ENCODE results near the gene ITGAX.
"Not testable (repeated sequence)": the region's sequence is repeated elsewhere in the genome, so short reads cannot be mapped to it uniquely, and the experiment has no call there.

ITGAX gene

GRCh38 chr16:31412750-31413149 lies 57.8 kb downstream of the ITGAX start:
- H3K4me3 ChIP-seq (ENCODE audit: low read depth, low read length) = no peak overlapping the region
- no peaks in the 10 kb centered on the region for H3K36me3 ChIP-seq (ENCODE audit: control insufficient read depth, insufficient read depth, low read length)
- H3K9ac ChIP-seq (ENCODE audit: low read length) = no peak overlapping the region
- H3K9me3 ChIP-seq (ENCODE audit: control insufficient read depth, insufficient read depth, low read depth, low read length) = no peaks in the 10 kb centered on the region
- H3K27ac ChIP-seq (ENCODE audit: low read depth, low read length) = no peak overlapping the region
- H3K4me1 ChIP-seq (ENCODE audit: control insufficient read depth, insufficient read depth, low read length) = no peaks in the 10 kb centered on the region
- H3K27me3 ChIP-seq (ENCODE audit: control insufficient read depth, insufficient read depth, low read length) = peaks cover 10% of the 10 kb centered on the region; the same call in 1 of the 2 replicates

- Histone ChIP-seq H3K9ac (ENCODE audit: low read length) (no peak overlapping the region), H3K36me3 (ENCODE audit: control insufficient read depth, insufficient read depth, low read length) (no peaks in the 10 kb centered on the region), H3K27ac (ENCODE audit: low read depth, low read length) (no peak overlapping the region), H3K4me1 (ENCODE audit: control insufficient read depth, insufficient read depth, low read length) (no peaks in the 10 kb centered on the region), H3K9me3 (ENCODE audit: control insufficient read depth, insufficient read depth, low read depth, low read length) (no peaks in the 10 kb centered on the region), H3K4me3 (ENCODE audit: low read depth, low read length) (no peak overlapping the region), H3K27me3 (ENCODE audit: control insufficient read depth, insufficient read depth, low read length) (peaks cover 10% of the 10 kb centered on the region; the same call in 1 of the 2 replicates)
Measured at GRCh38 chr16:31413381-31413780, 58.4 kb downstream of the ITGAX start.

- no peaks in the 10 kb centered on the region for H3K36me3 ChIP-seq (ENCODE audit: control insufficient read depth, insufficient read depth, low read length)
- H3K9ac ChIP-seq (ENCODE audit: low read length) = peak overlapping the region; percentile 11
- peaks cover 10% of the 10 kb centered on the region; the same call in 1 of the 2 replicates for H3K27me3 ChIP-seq (ENCODE audit: control insufficient read depth, insufficient read depth, low read length)
- H3K27ac ChIP-seq (ENCODE audit: low read depth, low read length) = no peak overlapping the region
- H3K4me1 ChIP-seq (ENCODE audit: control insufficient read depth, insufficient read depth, low read length) = no peaks in the 10 kb centered on the region
- H3K9me3 ChIP-seq (ENCODE audit: control insufficient read depth, insufficient read depth, low read depth, low read length) = no peaks in the 10 kb centered on the region
- H3K4me3 ChIP-seq (ENCODE audit: low read depth, low read length) = no peak overlapping the region
Measured at GRCh38 chr16:31413943-31414342, 59.0 kb downstream of the ITGAX start.

GRCh38 chr16:31414706-31415105 lies 59.7 kb downstream of the ITGAX start:
- H3K36me3 ChIP-seq (ENCODE audit: control insufficient read depth, insufficient read depth, low read length) = no peaks in the 10 kb centered on the region
- no peak overlapping the region for H3K27ac ChIP-seq (ENCODE audit: low read depth, low read length)

GRCh38 chr16:31416371-31416770 lies 61.4 kb downstream of the ITGAX start:
- no peaks in the 10 kb centered on the region for H3K9me3 ChIP-seq (ENCODE audit: control insufficient read depth, insufficient read depth, low read depth, low read length)
- H3K4me1 ChIP-seq (ENCODE audit: control insufficient read depth, insufficient read depth, low read length) = no peaks in the 10 kb centered on the region
- no peak overlapping the region for H3K4me3 ChIP-seq (ENCODE audit: low read depth, low read length)
- peaks cover 12% of the 10 kb centered on the region for H3K27me3 ChIP-seq (ENCODE audit: control insufficient read depth, insufficient read depth, low read length)
- no peak overlapping the region for H3K27ac ChIP-seq (ENCODE audit: low read depth, low read length)
- H3K36me3 ChIP-seq (ENCODE audit: control insufficient read depth, insufficient read depth, low read length) = no peaks in the 10 kb centered on the region
- no peak overlapping the region for H3K9ac ChIP-seq (ENCODE audit: low read length)

More at GRCh38 chr16:31414706-31415105, 59.7 kb downstream of the ITGAX start:
- Histone ChIP-seq H3K4me3 (ENCODE audit: low read depth, low read length) (no peak overlapping the region), H3K27me3 (ENCODE audit: control insufficient read depth, insufficient read depth, low read length) (peaks cover 10% of the 10 kb centered on the region; the same call in 1 of the 2 replicates), H3K4me1 (ENCODE audit: control insufficient read depth, insufficient read depth, low read length) (no peaks in the 10 kb centered on the region), H3K9ac (ENCODE audit: low read length) (no peak overlapping the region), H3K9me3 (ENCODE audit: control insufficient read depth, insufficient read depth, low read depth, low read length) (no peaks in the 10 kb centered on the region)

GRCh38 chr16:31417036-31417435 lies 62.1 kb downstream of the ITGAX start:
- not testable (repeated sequence) for H3K27ac ChIP-seq (ENCODE audit: low read depth, low read length); H3K9me3 ChIP-seq (ENCODE audit: control insufficient read depth, insufficient read depth, low read depth, low read length); H3K36me3 ChIP-seq (ENCODE audit: control insufficient read depth, insufficient read depth, low read length); H3K9ac ChIP-seq (ENCODE audit: low read length); H3K4me1 ChIP-seq (ENCODE audit: control insufficient read depth, insufficient read depth, low read length); H3K4me3 ChIP-seq (ENCODE audit: low read depth, low read length)
- peaks cover 12% of the 10 kb centered on the region for H3K27me3 ChIP-seq (ENCODE audit: control insufficient read depth, insufficient read depth, low read length)

GRCh38 chr16:31417916-31418315 lies 62.9 kb downstream of the ITGAX start:
- no peak overlapping the region for H3K27ac ChIP-seq (ENCODE audit: low read depth, low read length)
- H3K36me3 ChIP-seq (ENCODE audit: control insufficient read depth, insufficient read depth, low read length) = no peaks in the 10 kb centered on the region
- no peaks in the 10 kb centered on the region for H3K4me1 ChIP-seq (ENCODE audit: control insufficient read depth, insufficient read depth, low read length)
- H3K4me3 ChIP-seq (ENCODE audit: low read depth, low read length) = no peak overlapping the region
- H3K9me3 ChIP-seq (ENCODE audit: control insufficient read depth, insufficient read depth, low read depth, low read length) = no peaks in the 10 kb centered on the region
- H3K9ac ChIP-seq (ENCODE audit: low read length) = no peak overlapping the region
- H3K27me3 ChIP-seq (ENCODE audit: control insufficient read depth, insufficient read depth, low read length) = peaks cover 17% of the 10 kb centered on the region

- H3K4me1 ChIP-seq (ENCODE audit: control insufficient read depth, insufficient read depth, low read length) = no peaks in the 10 kb centered on the region
- no peaks in the 10 kb centered on the region for H3K36me3 ChIP-seq (ENCODE audit: control insufficient read depth, insufficient read depth, low read length)
- H3K4me3 ChIP-seq (ENCODE audit: low read depth, low read length) = no peak overlapping the region
- H3K9ac ChIP-seq (ENCODE audit: low read length) = no peak overlapping the region
- peaks cover 21% of the 10 kb centered on the region for H3K27me3 ChIP-seq (ENCODE audit: control insufficient read depth, insufficient read depth, low read length)
- no peaks in the 10 kb centered on the region for H3K9me3 ChIP-seq (ENCODE audit: control insufficient read depth, insufficient read depth, low read depth, low read length)
- no peak overlapping the region for H3K27ac ChIP-seq (ENCODE audit: low read depth, low read length)
Measured at GRCh38 chr16:31420037-31420436, 65.1 kb downstream of the ITGAX start.

GRCh38 chr16:31421587-31421986 lies 66.6 kb downstream of the ITGAX start:
- H3K4me1 ChIP-seq (ENCODE audit: control insufficient read depth, insufficient read depth, low read length) = no peaks in the 10 kb centered on the region
- H3K9me3 ChIP-seq (ENCODE audit: control insufficient read depth, insufficient read depth, low read depth, low read length) = no peaks in the 10 kb centered on the region
- H3K27ac ChIP-seq (ENCODE audit: low read depth, low read length) = no peak overlapping the region
- peaks cover 18% of the 10 kb centered on the region for H3K27me3 ChIP-seq (ENCODE audit: control insufficient read depth, insufficient read depth, low read length)
- H3K36me3 ChIP-seq (ENCODE audit: control insufficient read depth, insufficient read depth, low read length) = no peaks in the 10 kb centered on the region
- H3K9ac ChIP-seq (ENCODE audit: low read length) = no peak overlapping the region
- H3K4me3 ChIP-seq (ENCODE audit: low read depth, low read length) = no peak overlapping the region

GRCh38 chr16:31423241-31423640 lies 68.3 kb downstream of the ITGAX start:
- Histone ChIP-seq H3K9me3 (ENCODE audit: control insufficient read depth, insufficient read depth, low read depth, low read length) (no peaks in the 10 kb centered on the region), H3K9ac (ENCODE audit: low read length) (no peak overlapping the region), H3K36me3 (ENCODE audit: control insufficient read depth, insufficient read depth, low read length) (no peaks in the 10 kb centered on the region), H3K27ac (ENCODE audit: low read depth, low read length) (no peak overlapping the region), H3K27me3 (ENCODE audit: control insufficient read depth, insufficient read depth, low read length) (peaks cover 29% of the 10 kb centered on the region), H3K4me3 (ENCODE audit: low read depth, low read length) (no peak overlapping the region), H3K4me1 (ENCODE audit: control insufficient read depth, insufficient read depth, low read length) (no peaks in the 10 kb centered on the region)

GRCh38 chr16:31423801-31424200 lies 68.8 kb downstream of the ITGAX start:
- H3K36me3 ChIP-seq (ENCODE audit: control insufficient read depth, insufficient read depth, low read length) = no peaks in the 10 kb centered on the region
- no peak overlapping the region for H3K9ac ChIP-seq (ENCODE audit: low read length)
- H3K27ac ChIP-seq (ENCODE audit: low read depth, low read length) = no peak overlapping the region
- no peaks in the 10 kb centered on the region for H3K4me1 ChIP-seq (ENCODE audit: control insufficient read depth, insufficient read depth, low read length)
- H3K27me3 ChIP-seq (ENCODE audit: control insufficient read depth, insufficient read depth, low read length) = peaks cover 34% of the 10 kb centered on the region
- no peak overlapping the region for H3K4me3 ChIP-seq (ENCODE audit: low read depth, low read length)
- H3K9me3 ChIP-seq (ENCODE audit: control insufficient read depth, insufficient read depth, low read depth, low read length) = no peaks in the 10 kb centered on the region
